Common myeloid progenitor, CD34-positive (primary cell): Measurements from ENCODE around the gene ISG15.

Source experiments
- CTCF ChIA-PET: fragments of 350-600 bp; sonication (Branson Sonifier 250); formaldehyde crosslinking; loops from one replicate; lab custom pipeline; 2021; ENCODE audit warnings: antibody characterized with exemption; lab: Charles Lee
- POLR2A ChIA-PET: fragments of 350-600 bp; sonication (Branson Sonifier 250); formaldehyde crosslinking; loops from one replicate; lab custom pipeline; 2021; ENCODE audit warnings: antibody characterized with exemption; lab: Charles Lee
- DNase-seq, 3 donors: peaks; one replicate each; pipeline versions ENCODE4 v3.0.0 to v3.0.0-alpha.2; 2013
- H3K27ac ChIP-seq, 2 experiments: 1 replicate in 1 of 2; 2 replicates in 1 of 2; pipeline ENCODE4 v1.7.0; 2013; ENCODE audit warnings: inconsistent platforms in 2 of 2, low read length in 2 of 2, mild to moderate bottlenecking in 2 of 2, low read depth in 1 of 2, moderate library complexity in 1 of 2; ENCODE audit not compliant: severe bottlenecking in 2 of 2, insufficient read depth in 1 of 2, poor library complexity in 1 of 2
- H3K27me3 ChIP-seq, 5 experiments: replicated peaks in 2 of 5; 1 replicate in 3 of 5; 2 replicates in 2 of 5; pipeline versions ENCODE4 v1.6.1 to v1.7.0; 2013; ENCODE audit warnings: low read length in 4 of 5, mild to moderate bottlenecking in 2 of 5, moderate library complexity in 2 of 5, inconsistent platforms in 1 of 5; ENCODE audit not compliant: insufficient read depth in 5 of 5, control insufficient read depth in 4 of 5
- H3K36me3 ChIP-seq, 4 experiments: 1 replicate in 2 of 4; 2 replicates in 2 of 4; pipeline versions ENCODE4 v1.6.1 to v1.7.0; 2013; ENCODE audit warnings: low read length in 3 of 4, control low read depth in 1 of 4, mild to moderate bottlenecking in 1 of 4; ENCODE audit not compliant: control insufficient read depth in 4 of 4, insufficient read depth in 4 of 4
- H3K4me1 ChIP-seq, 4 experiments: 1 replicate in 3 of 4; 2 replicates in 1 of 4; pipeline versions ENCODE4 v1.6.1 to v1.7.1; 2013; ENCODE audit warnings: low read length in 3 of 4, mild to moderate bottlenecking in 3 of 4, control low read depth in 1 of 4, inconsistent platforms in 1 of 4, moderate library complexity in 1 of 4; ENCODE audit not compliant: control insufficient read depth in 4 of 4, insufficient read depth in 4 of 4; ENCODE audit errors: control extremely low read depth in 1 of 4
- H3K4me3 ChIP-seq, 7 experiments: 1 replicate in 4 of 7; 2 replicates in 3 of 7; pipeline versions ENCODE4 v1.5.1 to v1.7.0; 2013; ENCODE audit warnings: mild to moderate bottlenecking in 7 of 7, low read length in 6 of 7, moderate library complexity in 6 of 7, inconsistent platforms in 2 of 7, low read depth in 2 of 7, control low read depth in 1 of 7; ENCODE audit not compliant: insufficient read depth in 4 of 7, control insufficient read depth in 1 of 7; ENCODE audit errors: extremely low read depth in 1 of 7
- H3K9me3 ChIP-seq, 5 experiments: 1 replicate in 4 of 5; 2 replicates in 1 of 5; pipeline versions ENCODE4 v1.6.1 to v1.7.1; 2013; ENCODE audit warnings: low read length in 4 of 5, mild to moderate bottlenecking in 2 of 5, inconsistent platforms in 1 of 5, low read depth in 1 of 5, moderate library complexity in 1 of 5; ENCODE audit not compliant: control insufficient read depth in 4 of 5, insufficient read depth in 2 of 5; ENCODE audit errors: control extremely low read depth in 1 of 5
- WGBS: methylation state at CpG from one replicate; pipeline ENCODE4 v1.1.5; 2013; ENCODE audit not compliant: insufficient coverage; 5-methylcytosine and 5-hydroxymethylcytosine counted together

ISG15 gene

GRCh38 chr1:1035291-1035943 is 22.1 kb downstream of the ISG15 start:
- Histone ChIP-seq H3K4me3 (no peak overlapping the region), H3K27ac (no peak overlapping the region), H3K27me3 (peaks cover 0 to 93% (median 17%) of the 10 kb centered on the region in 5 experiments), H3K9me3 (no peaks in the 10 kb centered on the region), H3K4me1 (peaks cover 0 to 43% (median 40%) of the 10 kb centered on the region in 4 experiments), H3K36me3 (no peaks in the 10 kb centered on the region)
- ChIA-PET CTCF (interaction anchor here (0.6 to 1.4 kb wide), 4 partner anchors 13 to 87 kb away, joined by 3 to 4 read pairs (median 4); no protein-coding TSS in a partner anchor), POLR2A (no interaction called here)
- DNase-seq = no peak
- WGBS = 89% methylated on average over 16 of the region's 19 CpGs

- Histone ChIP-seq H3K36me3 (no peaks in the 10 kb centered on the region), H3K9me3 (peaks cover 0 to 1% (median 0%) of the 10 kb centered on the region in 5 experiments), H3K27me3 (peaks cover 0 to 78% (median 17%) of the 10 kb centered on the region in 5 experiments), H3K4me3 (no peak overlapping the region), H3K27ac (no peak overlapping the region), H3K4me1 (peaks cover 0 to 44% (median 40%) of the 10 kb centered on the region in 4 experiments)
- 91% methylated on average over 27 of the region's 30 CpGs for WGBS
- CTCF ChIA-PET = interaction anchor here (1.8 to 4.4 kb wide), 5 partner anchors 23 to 214 kb away, joined by 5 to 26 read pairs (median 6); no protein-coding TSS in a partner anchor
- POLR2A ChIA-PET = no interaction called here
- no peak for DNase-seq
Measured at GRCh38 chr1:1037366-1038327, 24.4 kb downstream of the ISG15 start.

- CTCF ChIA-PET = interaction anchor here (1.5 to 4.4 kb wide), 7 partner anchors 15 to 213 kb away, joined by 4 to 26 read pairs (median 6); no protein-coding TSS in a partner anchor
Measured at GRCh38 chr1:1038694-1039093, 25.4 kb downstream of the ISG15 start.

GRCh38 chr1:1039145-1039910 is 26.0 kb downstream of the ISG15 start:
- peaks cover 0 to 62% (median 15%) of the 10 kb centered on the region in 5 experiments for H3K27me3 ChIP-seq
- ChIA-PET POLR2A (no interaction called here), CTCF (interaction anchor here (1.3 to 4.4 kb wide), 9 partner anchors 15 to 252 kb away, joined by 3 to 26 read pairs (median 5); no protein-coding TSS in a partner anchor)
- H3K27ac ChIP-seq = no peak overlapping the region
- peaks cover 0 to 3% (median 0%) of the 10 kb centered on the region in 5 experiments for H3K9me3 ChIP-seq
- 0% methylated on average over 10 of the region's 17 CpGs for WGBS
- H3K36me3 ChIP-seq = no peaks in the 10 kb centered on the region
- H3K4me3 ChIP-seq = peak overlapping the region in 2 of 7 experiments; percentile 53 to 63
- peaks cover 0 to 30% (median 28%) of the 10 kb centered on the region in 4 experiments for H3K4me1 ChIP-seq
- DNase-seq = peak; percentile 35 to 85 (median 82)

More at GRCh38 chr1:1038694-1039093, 25.4 kb downstream of the ISG15 start:
- WGBS = 68% methylated on average over 6 of the region's 6 CpGs
- Histone ChIP-seq H3K9me3 (peaks cover 0 to 3% (median 0%) of the 10 kb centered on the region in 5 experiments), H3K4me3 (no peak overlapping the region), H3K27ac (no peak overlapping the region), H3K4me1 (peaks cover 0 to 36% (median 34%) of the 10 kb centered on the region in 4 experiments), H3K27me3 (peaks cover 0 to 69% (median 17%) of the 10 kb centered on the region in 5 experiments), H3K36me3 (no peaks in the 10 kb centered on the region)
- POLR2A ChIA-PET = no interaction called here
- DNase-seq = peak; percentile 32 to 73 (median 71)

GRCh38 chr1:1040004-1040991 is 27.0 kb downstream of the ISG15 start:
- Histone ChIP-seq H3K27me3 (peaks cover 0 to 53% (median 12%) of the 10 kb centered on the region in 5 experiments), H3K4me1 (peaks cover 0 to 28% (median 25%) of the 10 kb centered on the region in 4 experiments), H3K4me3 (peak overlapping the region in 6 of 7 experiments; percentile 15 to 69 (median 56)), H3K27ac (no peak overlapping the region), H3K9me3 (peaks cover 0 to 3% (median 0%) of the 10 kb centered on the region in 5 experiments), H3K36me3 (no peaks in the 10 kb centered on the region)
- ChIA-PET CTCF (interaction anchor here (1.3 to 4.4 kb wide), 7 partner anchors 14 to 251 kb away, joined by 3 to 26 read pairs (median 5); no protein-coding TSS in a partner anchor), POLR2A (interaction anchor here (1.6 kb wide), 1 partner anchor 24 kb away, joined by 7 read pairs; no protein-coding TSS in a partner anchor)
- under 1% methylated on average over 63 of the region's 99 CpGs for WGBS
- DNase-seq = peak; percentile 84 to 88 (median 87)
